G401 (cell line): ENCODE measurements around the gene C1QTNF8. TPM values are rescaled to one million over a fixed set of nuclear protein-coding genes. Genes with fewer than 3 reads are reported as not detected.

Source experiments
- DNase-seq: peaks from one replicate; pipeline ENCODE4 v3.0.0-alpha.2; 2015; ENCODE audit warnings: low spot score
- in situ Hi-C: cut with HindIII; loops from 2 replicates; pipeline ENCODE4 v1.10.0; 2016; ENCODE audit warnings: low sequenced_read_pairs, mixed read lengths
- total RNA-seq: library from RNA; depleted of rRNA; stranded (reverse); fragments of >200 nt; shearing (Covaris generic); gene quantifications from 2 replicates; pipeline ENCODE4 v1.2.3, GENCODE V29; 2014; rRNA removed

C1QTNF8 gene
- total RNA-seq, 1 experiment from 2014 or later = 2.6 TPM

GRCh38 chr16:1039762-1040161, 56.3 kb downstream of the C1QTNF8 start:
- no peak for DNase-seq
- in situ Hi-C loops = loop anchor here (5.0 kb wide), 1 partner anchor 52 kb away; no protein-coding TSS in a partner anchor

DNA sequence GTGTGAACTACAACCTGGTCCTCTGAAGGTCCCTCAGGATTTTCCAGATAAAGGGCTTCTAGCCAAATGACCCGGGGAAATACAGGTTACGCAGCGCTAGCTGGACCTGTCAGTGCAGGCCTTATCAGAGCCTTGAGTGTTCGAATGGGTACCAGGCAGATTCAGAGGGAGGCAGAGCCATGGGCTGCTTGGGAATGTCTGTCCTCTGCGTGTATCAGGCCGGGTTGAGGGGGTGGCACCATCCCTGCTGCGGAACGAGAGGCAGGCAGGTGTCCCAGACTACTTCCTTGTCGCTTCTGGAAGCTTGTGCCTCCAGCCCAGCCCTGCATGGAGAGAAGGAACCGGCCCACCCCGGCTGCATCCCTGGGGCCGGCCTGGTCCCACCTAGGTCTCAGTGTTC, 57.1 kb downstream of the C1QTNF8 start:
- no peak for DNase-seq
- in situ Hi-C loops = loop anchor here (5.0 kb wide), 1 partner anchor 52 kb away; no protein-coding TSS in a partner anchor

Other genes starting within 250 kb of the C1QTNF8 start
- gene LMF1, start 125.3 kb downstream of the C1QTNF8 start, total RNA-seq = 25.9 and 34.1 TPM in 2 replicates
- 72.7 and 82.6 TPM in 2 replicates for gene SOX8, start 114.5 kb downstream of the C1QTNF8 start, total RNA-seq
- gene SSTR5, start 23.5 kb downstream of the C1QTNF8 start, total RNA-seq = not detected in 2 replicates
- 14.8 and 21.8 TPM in 2 replicates for gene CACNA1H, start 56.9 kb upstream of the C1QTNF8 start, total RNA-seq
- gene TPSG1, start 129.0 kb upstream of the C1QTNF8 start, total RNA-seq = not detected in 2 replicates
- gene TPSB2, start 133.9 kb upstream of the C1QTNF8 start, total RNA-seq = not detected in 2 replicates
- gene TPSAB1, start 144.5 kb upstream of the C1QTNF8 start, total RNA-seq = not detected in 2 replicates
- gene TPSD1, start 159.8 kb upstream of the C1QTNF8 start, total RNA-seq = not detected in 2 replicates
- 120 and 144 TPM in 2 replicates for gene UBE2I, start 213.4 kb upstream of the C1QTNF8 start, total RNA-seq
- 0.25 and 2.0 TPM in 2 replicates for gene BAIAP3, start 237.4 kb upstream of the C1QTNF8 start, total RNA-seq